HG02610 (cell line): Measurements from ENCODE around the gene FGD3.
"Not testable (repeated sequence)": the region's sequence is repeated elsewhere in the genome, so short reads cannot be mapped to it uniquely, and the experiment has no call there.

Experiments used
- ATAC-seq: cut with Tn5 transposase; IDR thresholded peaks from one replicate; pipeline ENCODE4 v1.9.1; 2021; ENCODE audit warnings: mild to moderate bottlenecking, moderate library complexity; ENCODE audit not compliant: unreplicated experiment

The FGD3 gene

DNA sequence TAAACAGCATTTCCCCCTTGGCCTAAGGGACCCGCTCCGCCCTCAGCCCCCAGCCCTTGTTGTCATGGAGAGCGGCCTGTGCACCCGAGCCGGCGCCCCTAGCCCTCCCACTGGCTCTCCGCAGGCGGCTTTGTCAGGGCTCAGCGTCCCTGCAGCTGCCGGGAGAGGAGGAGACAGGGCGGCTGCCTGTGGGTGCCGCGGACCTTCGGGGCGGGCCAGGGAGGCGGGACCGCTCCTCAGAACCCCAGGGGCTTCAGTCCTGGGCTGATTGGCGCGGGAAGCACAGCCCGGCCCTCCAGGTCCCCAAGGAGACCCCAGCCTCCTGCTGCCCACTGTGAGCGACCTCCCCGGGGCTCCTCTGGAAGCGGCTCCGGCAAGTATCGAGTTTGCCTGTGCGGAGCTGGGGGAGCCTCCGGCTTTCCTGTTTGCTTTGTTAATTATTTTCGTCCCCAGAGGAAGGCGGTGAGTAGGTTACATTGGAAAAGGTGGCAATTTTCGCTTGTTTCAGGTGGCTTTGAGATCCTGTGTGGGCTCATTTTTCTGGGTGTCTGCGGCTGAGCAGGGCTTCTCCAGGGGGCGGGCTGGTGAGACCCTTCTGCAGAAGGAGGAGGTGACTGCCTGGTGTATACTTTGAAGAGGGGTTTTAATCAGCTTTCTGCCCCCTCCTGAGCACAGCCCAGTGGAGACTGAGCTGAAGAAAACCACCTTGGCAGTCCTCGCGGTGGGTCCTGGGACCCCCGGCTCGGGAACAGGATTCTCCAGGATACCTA, at the start of gene FGD3:
TSS of gene FGD3 (plus strand) at position 256 of the 770 bp plus-strand sequence. CDS start 28,734 bp downstream, outside the sequence.
- no peak for ATAC-seq

DNA sequence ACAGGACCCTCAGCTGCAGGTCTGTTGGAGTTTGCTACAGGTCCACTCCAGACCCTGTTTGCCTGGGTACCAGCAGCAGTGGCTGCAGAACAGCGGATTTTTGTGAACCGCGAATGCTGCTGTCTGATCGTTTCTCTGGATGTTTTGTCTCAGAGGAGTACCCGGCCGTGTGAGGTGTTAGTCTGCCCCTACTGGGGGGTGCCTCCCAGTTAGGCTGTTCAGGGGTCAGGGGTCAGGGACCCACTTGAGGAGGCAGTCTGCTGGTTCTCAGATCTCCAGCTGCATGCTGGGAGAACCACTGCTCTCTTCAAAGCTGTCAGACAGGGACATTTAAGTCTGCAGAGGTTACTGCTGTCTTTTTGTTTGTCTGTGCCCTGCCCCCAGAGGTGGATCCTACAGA, 42.2 kb upstream of the FGD3 start:
- not testable (repeated sequence) for ATAC-seq

DNA sequence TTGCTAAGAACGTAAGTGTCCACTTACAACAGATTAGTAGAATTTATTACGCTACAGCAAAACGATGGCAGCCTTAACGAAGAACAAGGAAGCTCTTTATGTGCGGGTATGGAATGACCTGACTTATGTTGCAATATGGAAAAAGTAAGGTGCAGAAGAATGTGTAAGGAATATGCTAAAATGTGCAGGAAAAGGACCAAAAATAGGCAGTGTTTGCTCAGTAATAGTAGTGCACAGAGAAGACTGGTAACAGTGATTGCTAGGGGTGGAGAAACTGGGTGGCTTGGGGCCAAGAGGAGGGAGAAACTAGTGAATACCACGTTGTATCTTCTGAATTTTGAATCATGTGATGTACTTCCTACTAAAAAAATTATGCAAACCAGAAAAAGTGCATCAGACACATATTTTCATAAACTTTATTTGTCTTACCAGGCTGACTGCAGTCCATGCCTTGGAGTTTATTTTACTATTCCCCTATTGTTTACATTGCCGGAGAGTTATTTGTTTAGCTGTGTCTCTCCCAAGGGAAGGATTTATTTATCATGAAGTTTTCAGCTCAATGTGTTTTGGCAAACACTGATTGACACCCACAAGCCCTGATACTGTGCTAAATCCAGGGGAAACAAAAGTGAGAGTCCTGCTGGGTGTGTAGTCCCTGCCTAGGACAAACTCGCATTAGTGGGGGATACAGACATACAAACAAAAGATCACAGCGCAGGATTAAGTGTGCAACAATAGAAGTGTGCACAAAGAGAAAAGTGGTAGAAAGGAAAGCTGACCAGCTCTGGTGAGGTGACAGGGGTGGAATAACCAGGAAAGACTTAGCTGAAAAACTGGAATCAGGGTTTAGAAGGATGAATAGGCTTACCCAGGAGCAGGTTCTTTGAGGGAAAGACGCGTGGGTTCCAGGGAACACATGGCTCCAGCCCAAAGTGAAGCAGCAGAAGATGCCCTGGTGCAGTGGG, 35.5 kb upstream of the FGD3 start:
- no peak for ATAC-seq

GRCh38 chr9:92917176-92917800, 30.0 kb upstream of the FGD3 start:
- ATAC-seq: no peak

- ATAC-seq: no peak
These were observed 26.9 kb upstream of the FGD3 start for GRCh38 chr9:92920437-92920836.

DNA sequence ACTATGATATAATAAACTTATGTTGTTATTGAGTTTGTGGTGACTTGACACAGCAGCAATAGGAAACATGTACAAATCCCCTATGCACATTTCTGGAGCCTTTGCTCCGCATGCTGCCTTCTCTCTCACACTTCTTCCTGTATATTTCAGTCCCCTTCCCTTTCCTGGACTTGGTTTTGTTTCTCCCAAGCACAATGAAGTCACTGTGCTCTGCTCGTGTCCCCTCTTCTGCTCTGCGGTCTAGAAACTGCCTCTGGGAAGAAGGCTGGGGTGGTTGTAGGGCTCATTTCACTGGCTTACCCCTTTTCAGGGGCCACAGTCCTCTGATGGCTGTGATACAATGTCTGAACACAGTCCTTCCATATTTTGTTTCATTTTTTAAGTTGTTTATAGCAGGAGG, 15.7 kb upstream of the FGD3 start:
- ATAC-seq: no peak

DNA sequence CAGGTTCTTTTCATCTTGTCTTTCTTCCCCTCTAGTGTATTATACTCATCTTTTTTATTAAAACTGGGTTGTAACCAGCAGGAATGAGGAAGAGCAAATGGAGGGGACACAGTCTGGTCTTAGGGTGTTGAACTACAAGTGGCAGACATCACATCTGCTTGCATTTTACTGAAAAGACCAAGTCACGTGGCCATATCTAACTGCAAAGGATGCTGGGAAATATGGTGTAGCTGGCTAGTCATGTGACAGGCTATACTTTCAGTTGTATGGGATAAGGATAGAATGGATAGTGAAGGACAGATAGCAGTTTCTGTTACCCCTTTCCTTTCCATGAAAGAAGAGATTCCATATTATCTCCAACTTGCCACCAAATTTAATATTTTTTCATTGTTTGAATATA, 13.0 kb upstream of the FGD3 start:
- no peak for ATAC-seq

DNA sequence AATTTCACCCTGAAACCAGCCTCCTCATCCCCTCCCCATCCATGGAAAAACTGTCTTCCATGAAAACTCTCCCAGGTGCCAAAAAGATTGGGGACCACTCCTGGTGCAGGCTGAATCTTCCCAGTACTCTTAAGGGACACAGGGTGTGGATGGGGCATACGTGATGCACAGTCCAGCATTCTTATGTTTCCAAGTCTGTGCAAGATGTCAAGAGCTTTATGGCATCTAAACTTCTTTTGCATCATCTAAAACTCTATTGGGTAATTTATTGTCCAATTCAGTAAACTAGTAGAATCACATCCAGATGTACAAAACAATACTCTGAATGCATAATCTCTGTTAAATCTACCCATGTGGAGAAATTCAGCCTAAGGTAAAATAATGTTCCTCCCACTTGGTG, 9.3 kb upstream of the FGD3 start:
- ATAC-seq: no peak

GRCh38 chr9:92941861-92942260, 5.5 kb upstream of the FGD3 start:
- ATAC-seq: no peak

DNA sequence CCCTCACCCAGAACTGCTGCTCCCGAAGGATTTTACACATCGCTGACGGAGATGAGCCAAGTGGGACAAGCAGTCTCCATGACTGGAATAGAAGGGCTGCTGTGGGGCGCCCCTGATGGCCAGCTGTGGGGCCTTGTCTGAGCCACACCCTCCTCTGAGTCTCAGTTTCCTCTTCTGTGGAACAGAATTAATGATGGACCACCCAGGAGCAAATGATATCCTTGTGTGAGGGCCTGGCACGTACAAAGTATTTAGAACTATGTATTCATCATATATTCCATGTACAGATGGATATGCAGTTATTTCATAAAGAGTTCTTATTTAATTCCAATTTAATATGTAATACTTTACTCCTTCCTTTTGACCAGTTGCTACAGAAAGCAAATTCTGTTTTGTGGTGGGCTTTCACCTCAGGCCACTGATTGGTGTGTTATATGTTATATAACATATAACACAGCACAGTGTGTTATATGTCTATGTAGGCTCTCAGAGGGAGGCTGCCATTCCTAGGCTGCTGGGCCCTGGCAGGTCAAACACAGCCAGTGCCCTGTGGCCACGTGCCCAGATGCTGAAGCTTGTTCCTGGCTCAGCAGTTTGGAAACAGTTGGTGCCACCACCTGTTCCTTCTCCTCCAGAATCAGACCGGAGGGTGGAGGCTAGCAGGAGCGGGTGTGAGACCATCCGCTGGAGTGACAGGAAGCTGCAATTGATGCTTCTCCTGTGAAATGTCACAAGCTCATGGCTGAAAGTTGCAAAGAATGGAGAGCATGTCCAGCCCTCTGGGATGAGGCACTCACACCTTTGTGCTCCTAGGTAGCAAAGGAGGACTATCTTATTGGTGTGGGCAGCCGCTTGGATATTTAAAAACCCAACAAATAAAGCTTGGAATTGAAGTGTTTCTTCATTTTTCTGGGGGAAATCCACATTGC, 4.4 kb upstream of the FGD3 start:
- ATAC-seq: no peak

GRCh38 chr9:92944921-92945320, 2.4 kb upstream of the FGD3 start:
- no peak for ATAC-seq

- ATAC-seq: no peak
These were observed 1.5 kb upstream of the FGD3 start for GRCh38 chr9:92945796-92946195.

DNA sequence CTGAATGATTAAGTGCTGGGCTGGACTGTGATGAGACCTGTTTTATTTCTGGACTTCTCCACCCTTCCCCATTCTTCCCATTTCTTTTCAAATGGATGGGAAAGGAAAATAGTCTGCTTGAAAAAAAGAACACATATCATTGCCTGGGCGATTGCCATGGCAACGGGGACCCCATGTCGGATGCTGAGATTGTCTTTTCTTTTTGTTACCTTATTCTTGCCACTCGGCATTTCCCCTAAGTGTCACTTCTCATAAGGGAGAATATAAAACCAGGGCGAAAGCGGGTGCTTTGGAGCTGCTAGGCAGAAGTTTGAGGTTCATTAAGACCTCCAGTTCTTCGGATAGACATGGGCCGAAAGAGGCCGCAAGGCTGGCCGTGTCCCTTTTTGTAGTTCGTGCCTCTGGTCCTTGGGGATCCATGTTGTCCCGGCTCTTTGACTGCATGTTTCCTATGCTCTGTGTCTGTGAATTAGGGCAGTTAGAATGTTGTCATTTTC, 763 bp downstream of the FGD3 start:
- ATAC-seq: no peak

DNA sequence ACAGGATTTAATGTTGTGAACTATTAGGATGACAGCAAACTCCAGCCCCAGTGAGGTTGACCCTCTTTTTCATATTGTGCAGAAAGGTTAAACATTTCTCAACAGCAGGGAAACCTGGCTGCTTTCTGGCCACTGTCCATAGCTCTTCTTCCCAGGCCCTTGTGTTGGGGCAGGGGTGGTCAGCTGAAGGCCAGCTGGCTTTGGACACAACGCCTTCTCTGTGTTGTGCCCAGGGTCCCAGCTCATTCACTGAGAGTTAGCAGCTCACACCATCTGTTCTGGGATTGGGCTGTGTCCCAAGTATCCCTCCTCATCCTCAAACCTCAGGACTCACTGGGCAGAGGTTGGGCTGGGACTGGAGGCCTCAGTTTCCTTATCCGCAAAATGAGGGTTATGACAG, 1.3 kb downstream of the FGD3 start:
- ATAC-seq: no peak

DNA sequence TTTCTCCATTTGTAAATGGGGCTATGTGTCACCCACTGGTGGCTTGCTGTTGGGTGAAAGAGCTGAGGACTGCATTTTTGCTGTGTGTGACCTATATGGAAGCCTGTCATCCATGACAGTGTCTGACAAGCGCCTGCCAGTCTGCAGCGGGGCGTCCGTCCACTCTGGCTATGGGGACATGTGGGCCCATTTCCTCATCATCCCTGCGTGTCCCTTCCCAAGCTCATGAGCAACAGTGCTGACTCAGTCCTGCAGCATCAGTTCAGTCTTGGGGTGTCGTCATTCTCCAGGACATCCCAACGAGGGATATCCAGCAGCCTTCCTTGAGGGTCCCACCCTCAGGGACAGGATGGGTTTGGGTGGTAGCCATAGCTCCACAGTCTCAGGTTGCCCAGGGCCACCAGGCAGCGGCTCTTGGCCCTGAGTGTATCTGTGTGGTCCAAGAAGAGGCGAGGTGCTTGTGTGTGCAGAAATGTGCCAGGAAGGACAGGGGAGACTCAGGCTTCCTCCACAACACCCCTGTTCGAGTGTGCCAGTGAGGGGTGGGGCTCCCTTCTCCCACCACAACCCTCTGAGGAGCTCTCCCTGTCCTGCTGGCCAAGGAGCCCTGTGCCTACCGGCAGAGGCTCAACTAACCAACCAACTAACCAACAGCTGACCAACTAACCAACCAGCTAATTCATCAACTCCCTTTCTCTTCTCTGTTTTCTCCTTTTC, 2.1 kb downstream of the FGD3 start:
- ATAC-seq: no peak

DNA sequence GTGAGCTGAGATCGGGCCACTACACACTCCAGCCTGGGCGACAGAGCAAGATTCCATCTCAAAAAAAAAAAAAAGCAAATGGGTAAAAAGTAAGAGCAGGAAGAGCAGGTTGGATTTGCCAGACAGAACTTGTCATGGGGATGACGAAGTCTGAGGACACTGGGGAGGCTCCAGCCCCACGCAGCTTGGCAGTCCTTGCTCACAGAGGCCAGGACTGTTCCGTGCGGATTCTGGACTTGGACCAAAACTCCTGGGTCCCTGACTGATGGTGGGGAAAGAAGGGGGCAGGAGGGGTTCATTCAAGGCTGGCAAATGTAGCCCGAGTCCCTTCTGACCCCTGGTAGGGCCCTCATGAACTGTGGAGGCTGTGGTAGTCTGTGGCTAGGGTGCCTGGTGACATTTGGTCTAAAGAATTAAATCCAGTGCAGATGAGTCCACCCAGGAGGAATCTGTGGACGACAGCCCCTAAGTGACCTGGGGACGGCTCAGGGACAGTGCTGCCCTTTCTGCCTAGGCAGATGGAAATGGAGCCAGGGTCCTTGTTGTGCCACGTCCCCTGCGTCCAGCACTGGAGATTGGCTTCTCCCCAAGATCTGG, 3.1 kb downstream of the FGD3 start:
- no peak for ATAC-seq

DNA sequence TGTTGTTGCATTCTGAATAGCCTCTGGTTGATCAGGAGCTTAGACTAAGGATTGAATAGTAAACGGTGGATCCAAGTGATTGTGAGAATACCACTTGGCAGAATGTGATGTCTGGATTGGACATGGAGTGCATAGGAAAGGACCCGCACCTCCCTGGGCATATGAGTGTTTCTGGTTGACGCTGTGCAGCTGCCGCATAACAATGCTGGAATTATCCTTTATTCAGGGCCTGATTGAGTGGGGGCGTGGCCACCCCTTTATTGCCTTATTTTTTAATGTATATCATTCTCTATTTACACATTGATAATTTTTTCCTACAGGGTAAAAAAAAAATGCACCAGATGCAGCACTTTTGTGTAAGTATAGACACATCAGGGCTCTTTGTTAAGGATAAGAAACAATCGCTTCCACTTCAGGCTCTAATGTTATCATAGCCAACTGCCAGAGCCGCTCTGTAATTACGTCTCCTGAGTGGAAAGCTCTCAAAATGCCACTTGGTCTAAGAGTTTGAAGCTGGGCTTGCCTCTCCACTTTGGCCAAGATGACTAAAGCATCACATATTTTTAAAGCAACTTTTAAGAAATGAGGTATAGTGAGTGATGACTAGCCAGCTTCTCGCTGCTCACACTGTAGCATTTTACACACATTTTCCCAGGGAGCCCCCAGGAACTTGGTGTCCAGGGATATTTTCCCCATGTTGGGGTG, 5.7 kb downstream of the FGD3 start:
- ATAC-seq: no peak

DNA sequence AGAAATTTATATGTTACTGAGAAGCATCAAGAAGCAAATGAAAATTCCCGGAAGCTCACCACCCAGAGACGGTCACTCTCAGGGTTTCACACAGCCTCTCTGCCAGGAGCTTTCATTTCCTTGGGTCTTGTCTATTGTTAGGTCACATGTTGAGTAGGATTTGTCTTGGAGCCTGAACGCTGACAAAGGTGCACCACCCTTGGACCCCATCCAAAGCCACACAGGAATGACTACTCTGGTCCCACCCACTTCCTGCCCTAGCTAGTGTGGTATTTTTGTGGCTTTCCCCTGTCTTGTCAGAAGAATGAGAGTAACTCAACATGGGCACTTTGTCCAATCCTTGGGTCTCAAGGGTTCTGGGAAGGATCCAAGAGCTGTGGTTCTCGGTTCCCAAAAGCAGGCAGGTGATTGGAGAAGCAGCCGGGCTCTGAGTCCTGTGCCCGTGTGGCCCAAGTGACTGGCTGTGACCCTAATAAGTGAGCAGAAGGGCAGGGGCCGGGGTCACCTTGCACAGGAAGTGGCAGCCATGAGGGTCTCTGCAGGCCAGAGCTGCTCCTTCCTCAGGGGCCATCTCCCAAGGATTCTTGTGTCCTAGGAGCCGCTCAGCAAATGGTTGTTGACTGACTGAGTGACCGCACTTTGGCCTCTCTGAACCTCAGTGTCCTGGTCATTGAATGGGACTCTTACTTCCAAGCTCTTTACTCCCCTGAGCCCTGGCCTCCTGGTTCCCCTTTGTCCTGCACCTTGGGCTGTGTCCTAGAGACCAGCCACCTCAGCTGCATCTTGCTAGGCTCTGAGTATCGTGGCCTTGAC, 6.9 kb downstream of the FGD3 start:
- ATAC-seq: no peak
